Measurements from ENCODE around the gene NDUFS6.

NDUFS6 gene

GRCh38 chr5:1855596-1855995 is 54.4 kb downstream of the NDUFS6 start:
- H3K4me3 ChIP-seq (ENCODE audit: low read length), result no peak overlapping the region
- TF ChIP-seq ZNF274 (IDR thresholded peaks at IDR 0.05; ENCODE audit: low read depth, low read length), result no peak

DNA sequence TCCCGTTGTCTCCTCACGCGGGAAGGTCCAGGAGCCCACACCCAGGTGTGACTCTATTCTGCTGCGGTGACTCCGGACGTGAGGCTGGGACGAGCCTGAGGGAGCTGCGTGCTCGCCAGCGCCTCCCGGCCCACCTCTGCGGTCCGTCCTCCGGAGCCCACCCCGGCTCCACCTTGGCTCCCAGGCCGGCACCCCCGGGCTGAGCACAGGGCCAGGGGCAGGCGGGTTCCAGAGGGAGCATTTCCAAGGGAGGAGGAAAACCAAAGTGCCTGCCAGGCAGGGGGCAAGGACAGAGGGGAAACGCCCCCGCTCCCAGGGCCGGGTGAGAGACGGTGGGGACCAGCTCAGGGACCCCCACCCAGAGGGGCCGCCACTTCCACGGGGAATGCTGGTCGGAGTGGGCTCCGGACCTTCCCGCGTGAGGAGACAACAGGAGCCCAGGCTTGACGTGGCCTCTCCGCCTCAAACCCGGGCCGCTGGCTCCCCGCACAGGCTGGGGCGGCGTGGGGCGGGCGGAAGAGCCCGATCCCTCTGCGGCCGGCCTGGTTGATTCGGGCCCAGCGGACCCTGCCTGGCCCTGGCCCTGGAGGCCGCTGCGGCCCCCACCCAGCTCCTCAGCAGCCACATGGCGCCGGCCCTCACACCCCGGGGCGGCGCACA is 55.5 kb downstream of the NDUFS6 start:
- TF ChIP-seq ZNF274 (IDR thresholded peaks at IDR 0.05; ENCODE audit: low read depth, low read length), result no peak
- no peak overlapping the region for H3K4me3 ChIP-seq (ENCODE audit: low read length)

GRCh38 chr5:1857256-1857600 is 56.0 kb downstream of the NDUFS6 start:
- no peak for TF ChIP-seq ZNF274 (IDR thresholded peaks at IDR 0.05; ENCODE audit: low read depth, low read length)
- no peak overlapping the region for H3K4me3 ChIP-seq (ENCODE audit: low read length)

DNA sequence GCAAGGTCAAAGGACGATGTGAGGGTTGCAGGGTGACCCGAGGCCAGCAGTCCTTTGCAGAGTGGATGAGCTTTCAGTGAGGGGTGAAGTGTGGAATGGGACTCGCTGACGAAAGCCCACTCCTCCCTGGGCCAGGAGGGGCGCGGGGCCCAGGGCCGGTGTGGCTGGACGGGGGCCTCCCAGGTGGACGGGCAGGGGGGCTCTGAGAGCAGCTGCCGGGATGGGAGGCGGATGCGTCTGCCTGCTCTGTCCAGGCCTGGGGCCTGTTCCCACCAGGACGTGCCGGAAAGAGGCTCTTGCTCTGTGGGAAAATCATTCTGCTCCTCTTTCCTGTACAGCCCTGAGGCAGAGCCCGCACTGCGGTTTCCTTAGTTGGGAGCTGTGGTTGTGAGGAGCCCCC is 57.2 kb downstream of the NDUFS6 start:
- TF ChIP-seq ZNF274 (IDR thresholded peaks at IDR 0.05; ENCODE audit: low read depth, low read length), result no peak
- no peak overlapping the region for H3K4me3 ChIP-seq (ENCODE audit: low read length)

DNA sequence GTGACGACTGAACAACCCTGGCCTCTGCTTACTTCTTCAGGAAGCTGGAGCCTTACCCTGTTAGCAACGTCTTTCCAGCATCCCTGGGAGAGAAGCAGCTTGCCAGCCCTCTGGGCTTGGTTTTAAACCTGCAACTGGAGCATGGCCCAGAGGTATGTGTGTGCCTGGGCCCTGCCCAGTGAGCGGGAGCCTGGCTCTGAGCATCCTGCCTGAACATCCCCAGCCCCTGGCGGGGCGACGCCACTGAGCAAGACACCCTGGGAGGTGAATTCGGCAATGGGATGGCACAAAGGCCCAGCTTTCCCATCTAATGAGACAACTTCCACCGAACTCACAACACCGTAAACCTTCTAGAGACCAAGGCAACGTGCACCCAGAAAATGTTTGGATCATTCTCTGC is 57.9 kb downstream of the NDUFS6 start:
- TF ChIP-seq ZNF274 (IDR thresholded peaks at IDR 0.05; ENCODE audit: low read depth, low read length), result no peak

DNA sequence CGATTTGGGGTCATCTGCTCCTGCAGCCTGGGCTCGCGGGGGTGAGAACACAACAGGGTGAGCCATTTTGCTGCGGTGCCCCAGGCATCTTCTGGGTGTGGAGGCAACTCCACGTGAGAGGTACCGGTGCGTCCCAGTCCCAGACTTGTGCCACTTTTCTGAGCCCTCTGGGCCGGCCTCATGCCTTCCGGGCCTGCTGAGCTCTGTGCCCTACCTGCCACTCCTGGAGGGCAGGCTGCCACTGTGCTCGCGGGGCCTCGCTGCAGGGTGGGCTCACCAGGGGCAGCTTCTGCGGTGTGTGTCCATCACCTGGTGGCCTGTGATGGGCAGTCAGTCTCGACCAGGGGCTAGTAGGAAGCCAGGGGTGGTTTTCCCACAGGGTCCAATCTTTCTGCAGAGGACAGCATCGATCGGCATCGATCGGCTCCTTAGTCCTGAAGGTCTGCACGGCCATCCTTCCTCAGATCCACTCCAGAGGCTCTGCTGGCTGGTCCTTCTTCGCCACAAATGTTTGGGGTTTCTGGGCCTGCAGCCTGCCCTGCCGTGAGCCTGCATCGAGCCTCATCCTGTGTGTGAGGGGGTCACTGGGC is 58.9 kb downstream of the NDUFS6 start:
- no peak overlapping the region for H3K4me3 ChIP-seq (ENCODE audit: low read length)
- no peak for TF ChIP-seq ZNF274 (IDR thresholded peaks at IDR 0.05; ENCODE audit: low read depth, low read length)

More for the DNA sequence above, 57.9 kb downstream of the NDUFS6 start:
- H3K4me3 ChIP-seq (ENCODE audit: low read length), result no peak overlapping the region

DNA sequence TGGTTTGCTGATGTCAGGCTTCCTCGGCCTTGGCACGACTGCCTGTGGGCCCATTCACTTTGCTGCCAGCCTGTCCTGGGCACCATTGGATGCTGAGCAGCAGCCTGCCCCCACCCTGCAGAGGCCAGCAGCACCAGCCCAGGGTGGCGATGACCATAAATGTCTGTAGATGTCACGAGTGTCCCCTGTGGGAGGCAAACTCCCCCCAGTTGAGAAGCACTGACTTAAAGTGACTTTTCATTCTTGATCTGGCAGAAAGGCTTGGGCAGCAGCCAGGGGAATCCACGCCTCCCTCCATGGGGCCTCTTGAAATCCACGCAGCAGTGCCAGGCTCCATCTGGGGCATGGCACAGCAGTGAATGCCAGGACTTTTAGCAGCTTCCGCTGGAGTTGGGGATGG is 59.7 kb downstream of the NDUFS6 start:
- no peak overlapping the region for H3K4me3 ChIP-seq (ENCODE audit: low read length)
- no peak for TF ChIP-seq ZNF274 (IDR thresholded peaks at IDR 0.05; ENCODE audit: low read depth, low read length)

- no peak for TF ChIP-seq ZNF274 (IDR thresholded peaks at IDR 0.05; ENCODE audit: low read depth, low read length)
- no peak overlapping the region for H3K4me3 ChIP-seq (ENCODE audit: low read length)
Observed at GRCh38 chr5:1864896-1865440, 63.8 kb downstream of the NDUFS6 start.

- no peak overlapping the region for H3K4me3 ChIP-seq (ENCODE audit: low read length)
- TF ChIP-seq ZNF274 (IDR thresholded peaks at IDR 0.05; ENCODE audit: low read depth, low read length), result no peak
Observed at GRCh38 chr5:1865486-1865885, 64.3 kb downstream of the NDUFS6 start.

Data from GM08714 (cell line).